GM13977 (cell line): Measurements from ENCODE around the gene PLCD1.

ENCODE experiments used
- DNase-seq: peaks from one replicate; pipeline ENCODE4 v3.0.0; 2012; ENCODE audit warnings: low spot score
- CTCF ChIP-seq: IDR thresholded peaks from 2 replicates; pipeline ENCODE4 v1.5.1; 2012; ENCODE audit warnings: mild to moderate bottlenecking, control low read depth; ENCODE audit not compliant: insufficient read depth; ENCODE audit errors: extremely low read depth, missing control alignments
- in situ Hi-C: fragments of 300-500 bp; cut with MboI; formaldehyde crosslinking; loops from one replicate; pipeline ENCODE4 v1.12.0; 2022; ENCODE audit warnings: low sequenced_read_pairs, low pct_unique_long_range_greater_than_20kb, mixed read lengths, inconsistent platforms; ENCODE audit not compliant: unreplicated experiment

The PLCD1 gene

GRCh38 chr3:37995652-37996641, 33.5 kb downstream of the PLCD1 start:
- DNase-seq, result no peak
- in situ Hi-C loops, result no loop called here
- no peak for TF ChIP-seq CTCF

GRCh38 chr3:37994639-37994972, 34.8 kb downstream of the PLCD1 start:
- no peak for TF ChIP-seq CTCF
- in situ Hi-C loops, result no loop called here
- no peak for DNase-seq

DNA sequence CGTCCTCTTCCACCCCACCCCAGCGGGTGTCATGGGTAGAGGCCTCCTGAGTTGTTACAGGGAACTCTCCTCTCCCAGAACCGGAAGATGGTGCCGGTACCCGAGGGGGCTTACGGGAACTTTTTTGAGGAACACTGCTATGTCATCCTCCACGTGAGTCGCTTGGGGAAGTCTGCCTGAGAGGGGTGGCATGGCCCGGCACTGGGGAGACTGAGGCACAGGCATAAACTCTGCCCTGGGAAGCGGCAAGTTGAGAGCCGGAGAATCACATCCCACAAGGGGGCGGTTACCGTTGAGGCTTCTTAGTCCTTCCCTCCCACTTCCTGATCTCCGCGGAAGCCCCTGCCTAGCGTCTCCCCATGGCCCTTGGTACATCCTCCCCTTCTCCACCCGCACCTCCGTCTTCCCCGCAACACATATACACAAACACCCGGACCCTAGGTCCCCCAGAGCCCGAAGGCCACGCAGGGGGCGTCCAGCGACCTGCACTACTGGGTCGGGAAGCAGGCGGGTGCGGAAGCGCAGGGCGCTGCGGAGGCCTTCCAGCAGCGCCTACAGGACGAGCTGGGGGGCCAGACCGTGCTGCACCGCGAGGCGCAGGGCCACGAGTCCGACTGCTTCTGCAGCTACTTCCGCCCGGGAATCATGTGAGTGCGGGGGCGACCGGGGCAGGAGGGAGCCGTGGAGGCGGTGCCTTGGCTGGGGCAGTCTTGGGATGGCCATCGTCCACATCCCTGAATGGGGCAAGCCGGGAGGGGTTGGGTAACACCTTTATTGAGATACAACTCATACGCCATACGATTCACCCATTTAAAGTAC, 35.4 kb downstream of the PLCD1 start:
- DNase-seq, result peak; percentile 72
- in situ Hi-C loops, result no loop called here
- no peak for TF ChIP-seq CTCF

- TF ChIP-seq CTCF, result no peak
- no peak for DNase-seq
- in situ Hi-C loops, result no loop called here
These were observed 36.0 kb downstream of the PLCD1 start for GRCh38 chr3:37993460-37993819.

GRCh38 chr3:37993067-37993455, 36.4 kb downstream of the PLCD1 start:
- in situ Hi-C loops, result no loop called here
- DNase-seq, result no peak

More at GRCh38 chr3:37993067-37993455, 36.4 kb downstream of the PLCD1 start:
- no peak for TF ChIP-seq CTCF
